DND-41 (cell line): ENCODE data around the gene CLPTM1L.

Experiments
- ATAC-seq: fragments of 200-7000 bp; cut with Tn5 transposase; 3 replicates; pipeline ENCODE4 v1.9.1; 2021; ENCODE audit warnings: low read depth; ENCODE audit not compliant: insufficient read depth
- DNase-seq: peaks from one replicate; pipeline ENCODE4 v3.0.0-alpha.2; 2020
- H2AFZ ChIP-seq: 2 replicates; pipeline ENCODE4 v1.6.0; 2012; ENCODE audit warnings: low read depth, low read length
- H3K27ac ChIP-seq: 2 replicates; pipeline ENCODE4 v1.5.1; 2012; ENCODE audit warnings: low read length, inconsistent platforms
- H3K27me3 ChIP-seq: fragments of 200-600 bp; sonication (generic); 2 replicates; pipeline ENCODE4 v1.6.0; 2012; ENCODE audit warnings: low read length, mild to moderate bottlenecking, inconsistent platforms; ENCODE audit not compliant: insufficient read depth, poor library complexity
- H3K36me3 ChIP-seq: 2 replicates; pipeline ENCODE4 v1.5.1; 2012; ENCODE audit warnings: low read length, inconsistent platforms; ENCODE audit not compliant: insufficient read depth
- H3K4me1 ChIP-seq: 2 replicates; pipeline ENCODE4 v1.5.1; 2012; ENCODE audit warnings: mild to moderate bottlenecking, low read length; ENCODE audit not compliant: insufficient read depth
- H3K4me2 ChIP-seq: 2 replicates; pipeline ENCODE4 v1.6.0; 2012; ENCODE audit warnings: mild to moderate bottlenecking, moderate library complexity, low read length, inconsistent platforms; ENCODE audit not compliant: insufficient read depth
- H3K4me3 ChIP-seq, 2 experiments: fragments of 200-600 bp in 1 of 2; shearing (Covaris generic) in 1 of 2; 2 replicates each; pipeline ENCODE4 v1.5.1; 2012 to 2016; ENCODE audit warnings: inconsistent platforms in 2 of 2, low read length in 2 of 2, mild to moderate bottlenecking in 2 of 2, low read depth in 1 of 2, moderate library complexity in 1 of 2
- H3K79me2 ChIP-seq: 2 replicates; pipeline ENCODE4 v1.6.0; 2012; ENCODE audit warnings: low read length, inconsistent platforms; ENCODE audit not compliant: insufficient read depth
- H3K9ac ChIP-seq: 2 replicates; pipeline ENCODE4 v1.6.0; 2012; ENCODE audit warnings: low read depth, mild to moderate bottlenecking, inconsistent platforms, low read length, moderate library complexity
- H3K9me3 ChIP-seq: 2 replicates; pipeline ENCODE4 v1.5.1; 2012; ENCODE audit warnings: low read length, moderate library complexity, mild to moderate bottlenecking, inconsistent platforms; ENCODE audit not compliant: insufficient read depth, severe bottlenecking
- H4K20me1 ChIP-seq: 2 replicates; pipeline ENCODE4 v1.6.0; 2012; ENCODE audit warnings: low read length; ENCODE audit not compliant: insufficient read depth
- EZH2 ChIP-seq: IDR thresholded peaks from 3 replicates; pipeline ENCODE4 v1.6.1; 2012; ENCODE audit warnings: borderline replicate concordance, low read depth, mild to moderate bottlenecking, moderate library complexity, low read length, inconsistent platforms; ENCODE audit not compliant: severe bottlenecking
- TF ChIP-seq, protein P1 (sequence below): IDR thresholded peaks from 2 replicates; pipeline ENCODE4 v1.5.1; 2012; ENCODE audit warnings: borderline replicate concordance, low read length, moderate library complexity, mild to moderate bottlenecking; ENCODE audit not compliant: poor library complexity, severe bottlenecking; ENCODE audit errors: extremely low read depth

Gene CLPTM1L

DNA sequence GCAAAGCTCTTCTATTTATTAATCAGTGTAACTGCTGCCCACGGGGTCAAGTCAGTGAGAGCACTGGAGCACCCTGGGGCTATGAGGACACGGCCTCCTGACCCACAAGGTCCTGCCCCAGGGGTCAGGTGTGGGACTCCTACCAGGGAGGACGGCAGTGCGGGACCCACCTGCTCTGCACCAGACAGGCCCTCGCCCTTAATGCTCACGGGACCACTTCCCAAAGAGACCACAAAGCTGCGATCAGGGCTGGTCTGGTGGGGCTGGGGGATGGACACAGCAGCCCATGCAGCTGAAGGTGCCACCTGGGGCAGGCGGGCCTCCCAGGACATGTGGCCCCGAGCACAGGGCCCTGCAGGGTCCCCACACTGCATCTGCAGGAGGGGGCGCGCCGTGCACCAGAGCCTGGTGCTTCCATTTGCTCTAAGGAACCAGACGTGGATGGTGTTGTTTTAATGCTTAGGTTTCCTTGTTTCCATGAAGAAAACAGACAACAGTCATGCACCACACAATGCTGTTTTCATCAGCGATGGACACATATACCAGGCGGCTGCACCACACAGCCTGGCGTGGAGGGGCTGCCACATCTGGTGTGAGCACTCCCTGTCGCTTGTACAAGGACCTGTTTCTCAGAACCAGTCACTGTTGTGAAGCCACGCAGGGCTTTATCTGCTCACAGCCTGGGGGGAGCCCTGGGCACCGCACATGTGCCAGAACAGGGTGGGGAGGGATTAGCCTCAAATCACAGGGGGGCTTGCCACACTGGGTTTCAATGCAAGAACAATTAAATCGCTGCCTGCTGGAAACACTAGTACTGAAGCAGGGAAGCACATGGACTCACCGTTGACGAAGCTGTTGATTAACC lies 22.6 kb downstream of the CLPTM1L start:
- Histone ChIP-seq H4K20me1 (peaks cover 15% of the 10 kb centered on the region), H3K9ac (peak overlapping the region; percentile 9; the same call in 1 of the 2 replicates), H3K27me3 (no peaks in the 10 kb centered on the region), H2AFZ (no peak overlapping the region), H3K9me3 (no peaks in the 10 kb centered on the region), H3K27ac (peak overlapping the region; percentile 96), H3K4me3 (no peak overlapping the region), H3K4me1 (peaks cover 64% of the 10 kb centered on the region), H3K79me2 (peaks cover 39% of the 10 kb centered on the region), H3K36me3 (peaks cover 92% of the 10 kb centered on the region), H3K4me2 (no peak overlapping the region)
- ATAC-seq: no peak
- DNase-seq: no peak
- TF ChIP-seq EZH2: no peak
- TF ChIP-seq, protein P1, sequence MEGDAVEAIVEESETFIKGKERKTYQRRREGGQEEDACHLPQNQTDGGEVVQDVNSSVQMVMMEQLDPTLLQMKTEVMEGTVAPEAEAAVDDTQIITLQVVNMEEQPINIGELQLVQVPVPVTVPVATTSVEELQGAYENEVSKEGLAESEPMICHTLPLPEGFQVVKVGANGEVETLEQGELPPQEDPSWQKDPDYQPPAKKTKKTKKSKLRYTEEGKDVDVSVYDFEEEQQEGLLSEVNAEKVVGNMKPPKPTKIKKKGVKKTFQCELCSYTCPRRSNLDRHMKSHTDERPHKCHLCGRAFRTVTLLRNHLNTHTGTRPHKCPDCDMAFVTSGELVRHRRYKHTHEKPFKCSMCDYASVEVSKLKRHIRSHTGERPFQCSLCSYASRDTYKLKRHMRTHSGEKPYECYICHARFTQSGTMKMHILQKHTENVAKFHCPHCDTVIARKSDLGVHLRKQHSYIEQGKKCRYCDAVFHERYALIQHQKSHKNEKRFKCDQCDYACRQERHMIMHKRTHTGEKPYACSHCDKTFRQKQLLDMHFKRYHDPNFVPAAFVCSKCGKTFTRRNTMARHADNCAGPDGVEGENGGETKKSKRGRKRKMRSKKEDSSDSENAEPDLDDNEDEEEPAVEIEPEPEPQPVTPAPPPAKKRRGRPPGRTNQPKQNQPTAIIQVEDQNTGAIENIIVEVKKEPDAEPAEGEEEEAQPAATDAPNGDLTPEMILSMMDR: no peak

DNA sequence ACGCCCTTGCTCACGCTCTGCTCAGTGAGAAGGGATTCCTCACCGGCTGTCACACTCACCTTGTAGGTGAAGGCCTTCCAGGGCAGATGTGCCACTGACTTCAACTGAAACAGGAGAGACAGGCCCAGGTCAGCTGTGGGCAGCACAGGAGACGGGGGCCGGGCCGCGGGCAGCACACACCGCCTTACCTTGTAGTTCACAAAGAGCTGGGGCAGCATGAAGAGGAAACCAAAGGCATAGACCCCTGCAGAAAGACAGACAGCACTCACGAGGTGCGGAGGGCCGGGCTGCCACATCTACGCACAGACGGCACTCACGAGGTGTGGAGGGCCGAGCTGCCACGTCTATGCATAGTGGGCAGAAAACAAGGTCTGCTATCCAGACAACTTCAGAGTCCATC lies 23.3 kb downstream of the CLPTM1L start:
- DNase-seq: no peak
- peaks cover 38% of the 10 kb centered on the region for H3K79me2 ChIP-seq
- ATAC-seq: no peak
- no peaks in the 10 kb centered on the region for H3K9me3 ChIP-seq
- TF ChIP-seq, protein P1: no peak
- no peak for TF ChIP-seq EZH2
- no peak overlapping the region for H2AFZ ChIP-seq
- H3K27me3 ChIP-seq: no peaks in the 10 kb centered on the region
- H3K27ac ChIP-seq: peak overlapping the region; percentile 96; the same call in 1 of the 2 replicates
- peaks cover 71% of the 10 kb centered on the region for H3K4me1 ChIP-seq
- H3K9ac ChIP-seq: no peak overlapping the region
- H3K4me2 ChIP-seq: no peak overlapping the region
- H4K20me1 ChIP-seq: peaks cover 15% of the 10 kb centered on the region
- H3K4me3 ChIP-seq: no peak overlapping the region
- H3K36me3 ChIP-seq: peaks cover 92% of the 10 kb centered on the region

DNA sequence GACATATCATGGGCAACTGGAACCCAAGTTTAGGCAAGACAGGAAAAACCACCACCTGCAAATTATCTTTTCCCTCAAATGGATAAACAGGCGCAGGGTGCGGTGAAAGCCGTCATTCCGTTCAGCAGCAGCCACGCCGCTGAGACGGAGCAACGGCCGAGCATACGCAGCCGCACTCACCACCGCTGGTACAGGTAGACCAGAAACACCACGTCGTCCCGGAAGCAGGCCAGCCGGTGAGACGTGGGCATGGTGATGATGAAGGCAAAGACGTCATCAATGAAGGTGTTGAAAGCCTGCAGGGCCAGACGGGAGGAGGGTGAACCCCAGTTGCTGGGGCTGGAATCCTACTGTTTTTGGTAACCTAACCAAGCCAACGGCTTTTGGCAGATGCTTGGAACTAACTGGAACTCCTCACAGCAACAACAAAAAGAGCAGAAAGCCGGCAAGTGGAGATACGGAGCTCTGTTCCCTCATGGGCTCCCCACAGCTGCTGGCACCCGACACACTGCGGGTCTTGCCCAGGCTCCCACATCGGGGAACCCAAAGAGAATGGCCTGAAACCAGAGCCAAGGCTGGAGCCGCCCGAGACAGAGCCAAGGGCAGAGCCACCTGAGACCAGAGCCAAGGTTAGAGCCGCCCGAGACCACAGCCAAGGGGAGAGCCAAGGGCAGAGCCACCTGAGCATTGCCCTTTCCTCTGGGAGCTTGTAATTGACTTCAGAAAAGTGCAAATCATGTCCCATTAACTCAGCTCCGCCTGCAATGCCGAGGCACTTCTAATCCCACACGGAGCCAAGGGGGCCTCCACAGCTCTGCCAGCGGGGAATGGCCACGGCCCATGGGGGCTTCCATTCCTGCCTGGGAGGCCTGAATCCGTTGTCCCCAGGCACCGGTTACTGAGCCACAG lies 24.2 kb downstream of the CLPTM1L start:
- ATAC-seq: no peak
- H3K4me2 ChIP-seq: no peak overlapping the region

More for the DNA sequence above, 24.2 kb downstream of the CLPTM1L start:
- peaks cover 80% of the 10 kb centered on the region for H3K4me1 ChIP-seq
- peaks cover 85% of the 10 kb centered on the region for H3K36me3 ChIP-seq
- H3K9me3 ChIP-seq: no peaks in the 10 kb centered on the region
- no peak for TF ChIP-seq EZH2
- TF ChIP-seq, protein P1: no peak
- H3K27ac ChIP-seq: peak overlapping the region; percentile 96
- no peak overlapping the region for H2AFZ ChIP-seq
- H3K27me3 ChIP-seq: no peaks in the 10 kb centered on the region
- no peak for DNase-seq
- peaks cover 29% of the 10 kb centered on the region for H3K79me2 ChIP-seq
- H4K20me1 ChIP-seq: peaks cover 7% of the 10 kb centered on the region
- no peak overlapping the region for H3K4me3 ChIP-seq
- H3K9ac ChIP-seq: no peak overlapping the region
